ENCODE measurements around the gene CLSTN2.
A peak's percentile ranks its signal among the peaks of the same experiment; 100 is the strongest.

CLSTN2 gene

DNA sequence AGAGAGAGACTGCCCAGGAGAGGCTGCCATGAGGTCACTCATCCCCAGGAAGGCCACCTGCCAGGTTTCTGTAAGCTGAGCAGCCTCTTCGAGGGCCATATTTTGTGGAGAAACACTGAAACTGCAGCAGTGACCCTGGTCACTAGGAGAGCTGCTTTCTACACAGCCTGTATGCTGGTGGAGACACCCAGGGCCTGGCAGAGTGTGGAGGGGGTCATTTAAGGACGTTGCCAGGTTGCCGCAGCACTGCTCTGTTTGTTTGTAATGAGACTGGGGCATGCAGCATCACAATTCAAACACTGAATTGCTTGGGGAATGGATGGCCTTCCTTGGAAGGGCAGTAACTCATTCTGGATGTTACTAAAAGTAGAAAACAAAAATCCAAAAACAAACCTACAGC lies 638.0 kb downstream of the CLSTN2 start:
- peak; percentile 53 for DNase-seq

- DNase-seq: no peak
These were observed 639.4 kb downstream of the CLSTN2 start for GRCh38 chr3:140574375-140574774.

- DNase-seq: no peak
These were observed 641.5 kb downstream of the CLSTN2 start for GRCh38 chr3:140576449-140576848.

- DNase-seq: no peak
These were observed 642.9 kb downstream of the CLSTN2 start for GRCh38 chr3:140577911-140578310.

GRCh38 chr3:140579260-140579659 lies 644.3 kb downstream of the CLSTN2 start:
- no peak for DNase-seq

DNA sequence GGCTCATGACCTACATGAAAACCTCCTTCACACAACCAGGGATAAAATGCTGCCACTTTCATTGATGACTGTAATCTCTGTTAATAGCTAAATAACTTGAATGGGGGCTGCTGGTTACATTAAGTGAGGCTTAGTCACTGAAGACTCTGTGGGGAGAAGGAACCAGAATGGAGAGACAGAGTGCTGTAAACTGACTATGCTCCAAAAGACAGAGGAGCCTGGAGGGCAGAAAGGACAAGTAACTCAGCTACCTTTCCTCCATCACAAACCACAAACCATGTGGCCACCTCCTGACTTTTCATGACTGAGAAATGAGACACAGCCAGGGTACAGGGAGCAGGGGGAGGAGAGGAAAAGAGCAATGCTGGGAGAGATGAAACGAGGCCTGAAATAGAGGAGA lies 645.8 kb downstream of the CLSTN2 start:
- no peak for DNase-seq

DNA sequence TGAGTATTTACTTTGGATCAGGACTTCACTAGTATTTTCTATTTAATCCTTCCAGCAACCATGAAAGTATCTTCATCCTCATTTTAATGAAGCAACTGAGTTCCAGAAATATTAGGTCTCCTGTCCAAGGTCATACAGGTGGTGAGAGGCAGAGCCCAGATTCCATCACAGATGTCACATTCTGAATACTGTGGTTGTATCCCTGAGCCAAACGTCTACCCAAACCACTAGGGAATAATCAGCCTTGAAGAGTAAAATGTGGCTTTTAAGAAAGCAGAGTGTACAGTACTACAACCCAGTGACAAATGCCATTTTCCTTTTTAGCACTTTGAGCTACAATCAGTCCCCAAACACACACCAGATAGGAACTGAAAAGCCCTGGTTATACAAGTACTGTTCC lies 649.6 kb downstream of the CLSTN2 start:
- no peak for DNase-seq

GRCh38 chr3:140585828-140586227 lies 650.8 kb downstream of the CLSTN2 start:
- DNase-seq: no peak

DNA sequence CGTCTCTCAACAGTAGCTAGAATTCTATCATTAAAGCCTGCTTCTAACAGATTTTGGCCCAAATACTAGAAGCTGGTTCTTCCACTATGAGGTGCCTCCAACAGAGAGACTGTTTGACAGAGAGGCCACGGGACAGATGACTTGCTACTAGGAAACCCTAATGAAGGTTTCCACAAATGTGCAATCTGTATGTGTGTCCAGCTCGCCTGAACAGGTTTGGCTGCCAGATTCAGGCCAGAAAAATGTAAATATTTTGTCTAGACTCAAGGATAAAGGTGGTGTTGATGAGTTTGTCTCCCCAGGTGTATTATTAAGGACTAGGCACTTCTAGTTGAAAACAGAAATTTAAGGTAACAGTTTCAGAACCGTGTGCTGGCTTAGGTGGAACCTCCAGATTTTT lies 651.3 kb downstream of the CLSTN2 start:
- DNase-seq: no peak

- DNase-seq: no peak
These were observed 653.6 kb downstream of the CLSTN2 start for GRCh38 chr3:140588558-140588957.

- no peak for DNase-seq
These were observed 658.8 kb downstream of the CLSTN2 start for GRCh38 chr3:140593766-140594165.

GRCh38 chr3:140595295-140595694 lies 660.3 kb downstream of the CLSTN2 start:
- no peak for DNase-seq

DNA sequence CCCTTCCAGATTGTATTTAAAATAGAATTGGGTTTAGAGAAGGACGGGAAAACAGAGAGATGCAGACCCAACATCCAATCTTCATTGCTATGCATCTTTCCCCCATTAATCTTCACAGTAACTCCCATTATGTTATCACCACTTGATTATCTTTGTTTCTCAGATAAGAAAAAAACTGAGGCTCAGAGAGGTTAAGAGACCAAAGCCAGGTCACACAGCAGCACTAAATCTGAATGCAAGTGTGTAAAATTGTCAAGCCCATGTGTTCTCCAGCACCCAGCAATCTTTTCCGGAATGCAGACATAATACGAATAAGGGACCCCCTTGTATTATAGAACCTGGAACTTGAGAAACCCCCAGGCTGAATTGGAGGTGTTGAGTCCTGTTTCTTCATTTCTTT lies 662.4 kb downstream of the CLSTN2 start:
- DNase-seq: no peak

- DNase-seq: no peak
These were observed 662.8 kb downstream of the CLSTN2 start for GRCh38 chr3:140597792-140598191.

DNA sequence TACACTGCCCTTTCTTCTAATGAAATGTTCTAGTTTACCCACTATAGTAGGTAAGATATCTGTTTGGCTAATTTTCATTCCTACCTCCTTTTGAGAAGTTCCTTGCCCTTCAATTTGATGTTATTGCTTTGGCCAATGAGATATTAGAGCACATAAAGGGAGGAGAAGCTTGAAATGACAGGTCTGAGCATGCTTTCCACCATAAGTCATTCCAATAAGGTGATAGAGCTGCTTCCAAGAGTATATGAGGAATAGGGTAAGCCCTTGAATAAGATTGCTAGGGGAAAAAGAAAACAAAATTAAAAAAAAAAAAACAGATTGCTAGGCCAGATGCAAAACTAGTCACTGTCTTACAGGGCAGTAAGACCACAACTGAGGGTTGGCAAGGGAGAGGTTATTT lies 664.0 kb downstream of the CLSTN2 start:
- no peak for DNase-seq

GRCh38 chr3:140599496-140599895 lies 664.5 kb downstream of the CLSTN2 start:
- no peak for DNase-seq

DNA sequence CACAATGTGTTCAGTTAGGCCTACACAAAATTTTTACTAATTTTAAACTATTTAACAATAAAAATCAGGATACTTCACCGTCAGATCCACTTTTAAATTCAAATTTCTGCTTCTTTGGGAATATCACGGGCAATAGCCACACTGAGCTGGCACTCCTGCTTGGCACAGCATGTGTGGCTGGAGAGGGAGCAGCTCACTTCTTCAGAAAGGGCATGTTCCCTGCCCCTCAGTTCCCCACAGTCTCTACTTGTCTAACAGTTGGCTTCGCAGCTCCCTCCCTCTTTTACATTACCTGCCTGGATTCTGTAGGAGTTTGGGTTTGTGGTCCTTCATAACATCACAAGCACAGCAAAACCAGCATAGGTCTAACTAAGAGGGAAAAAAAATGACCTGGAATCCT lies 666.9 kb downstream of the CLSTN2 start:
- no peak for DNase-seq

GRCh38 chr3:140602781-140603180 lies 667.8 kb downstream of the CLSTN2 start:
- no peak for DNase-seq

GRCh38 chr3:140603766-140604165 lies 668.8 kb downstream of the CLSTN2 start:
- no peak for DNase-seq

GRCh38 chr3:140610544-140610943 lies 675.6 kb downstream of the CLSTN2 start:
- no peak for DNase-seq

DNA sequence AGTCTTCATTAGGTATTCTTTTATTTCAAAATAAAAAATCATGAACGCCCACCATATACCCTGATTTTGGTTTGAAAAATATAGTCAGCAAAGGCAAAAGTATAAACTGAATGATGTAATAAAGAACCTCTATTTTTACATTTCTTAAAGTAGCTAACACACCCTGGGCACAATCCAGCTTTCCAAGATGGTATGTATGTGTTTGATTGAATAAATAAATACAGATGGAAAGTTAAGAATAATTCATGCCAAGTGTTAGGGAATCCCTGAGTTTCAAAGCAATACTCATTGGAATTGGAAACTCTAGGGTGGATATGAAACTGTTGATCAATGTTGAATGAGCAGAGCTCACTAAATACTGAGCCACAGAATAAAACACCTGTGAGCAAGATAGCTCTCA lies 679.0 kb downstream of the CLSTN2 start:
- DNase-seq: no peak

DNA sequence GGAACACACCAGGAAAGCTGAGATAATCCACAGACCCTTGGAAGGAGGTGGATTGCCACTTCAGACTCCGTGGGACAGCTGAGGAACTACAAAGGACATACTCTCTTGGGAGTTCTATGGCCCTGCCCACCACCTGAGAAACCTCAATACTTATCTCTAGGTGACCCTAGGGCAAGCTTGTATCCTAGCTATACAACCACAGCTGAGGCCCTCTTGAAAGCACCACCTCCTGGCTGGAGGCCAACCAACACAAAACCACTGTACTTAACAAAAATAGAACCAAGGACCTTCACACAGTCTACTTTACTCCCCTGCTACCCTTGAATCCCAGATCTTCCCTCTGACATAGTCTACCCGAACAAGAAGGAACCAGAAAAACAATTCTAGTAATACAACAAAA lies 682.1 kb downstream of the CLSTN2 start:
- no peak for DNase-seq

DNA sequence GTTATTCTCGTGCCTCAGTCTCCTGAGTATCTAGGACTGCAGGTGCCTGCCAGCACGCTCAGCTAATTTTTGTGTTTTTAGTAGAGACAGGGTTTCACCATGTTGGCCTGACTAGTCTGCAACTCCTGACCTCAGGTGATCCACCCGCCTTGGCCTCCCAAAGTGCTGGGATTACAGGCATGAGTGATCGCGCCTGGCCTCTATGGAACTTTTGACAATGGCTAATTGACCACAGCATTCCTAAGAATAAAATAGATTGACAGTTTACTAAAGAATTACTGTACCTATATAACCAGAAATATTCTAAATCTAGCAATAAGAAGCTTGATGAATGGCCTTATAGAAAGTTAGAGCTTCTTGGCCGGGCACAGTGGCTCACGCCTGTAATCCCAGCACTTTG lies 691.9 kb downstream of the CLSTN2 start:
- no peak for DNase-seq
